Measurements from ENCODE around the gene EPHB3.

DNA sequence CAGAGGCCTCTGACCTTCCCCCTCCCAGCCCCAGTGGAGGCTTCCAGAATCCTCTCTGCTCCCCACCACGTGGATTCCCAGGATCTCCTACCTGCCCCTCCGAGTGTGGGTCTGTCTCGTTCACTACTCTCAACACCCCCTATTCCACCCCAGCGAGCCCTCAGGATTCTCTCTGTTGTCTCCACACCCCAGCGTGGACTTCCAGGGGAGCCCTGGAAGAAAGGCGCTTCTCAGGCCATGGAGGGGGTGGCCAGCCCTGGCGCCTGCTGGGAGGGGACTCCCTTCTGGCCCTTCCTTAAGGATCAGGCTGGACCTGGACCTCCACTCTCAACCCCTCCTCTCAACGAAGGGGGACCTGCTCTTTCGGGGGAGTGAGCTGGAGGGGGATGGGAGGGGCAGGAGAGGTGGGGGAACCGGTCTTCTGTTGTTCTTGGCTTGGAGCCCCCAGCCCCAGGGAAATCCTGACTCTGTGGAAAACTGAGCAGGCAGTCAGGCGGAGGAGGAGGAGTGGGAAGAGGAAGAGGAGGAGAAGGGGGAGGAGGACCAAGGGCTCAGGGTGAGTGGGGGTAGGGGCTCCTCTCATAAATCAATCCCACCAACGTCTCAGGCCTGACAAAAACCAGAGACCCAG is 32.9 kb downstream of the EPHB3 start:
- TF ChIP-seq EP300 (IDR thresholded peaks at IDR 0.05) (no peak), POLR2AphosphoS5 (IDR thresholded peaks at IDR 0.05) (no peak), POLR2A (IDR thresholded peaks at IDR 0.05) (no peak)
- TF ChIP-seq, protein P1, sequence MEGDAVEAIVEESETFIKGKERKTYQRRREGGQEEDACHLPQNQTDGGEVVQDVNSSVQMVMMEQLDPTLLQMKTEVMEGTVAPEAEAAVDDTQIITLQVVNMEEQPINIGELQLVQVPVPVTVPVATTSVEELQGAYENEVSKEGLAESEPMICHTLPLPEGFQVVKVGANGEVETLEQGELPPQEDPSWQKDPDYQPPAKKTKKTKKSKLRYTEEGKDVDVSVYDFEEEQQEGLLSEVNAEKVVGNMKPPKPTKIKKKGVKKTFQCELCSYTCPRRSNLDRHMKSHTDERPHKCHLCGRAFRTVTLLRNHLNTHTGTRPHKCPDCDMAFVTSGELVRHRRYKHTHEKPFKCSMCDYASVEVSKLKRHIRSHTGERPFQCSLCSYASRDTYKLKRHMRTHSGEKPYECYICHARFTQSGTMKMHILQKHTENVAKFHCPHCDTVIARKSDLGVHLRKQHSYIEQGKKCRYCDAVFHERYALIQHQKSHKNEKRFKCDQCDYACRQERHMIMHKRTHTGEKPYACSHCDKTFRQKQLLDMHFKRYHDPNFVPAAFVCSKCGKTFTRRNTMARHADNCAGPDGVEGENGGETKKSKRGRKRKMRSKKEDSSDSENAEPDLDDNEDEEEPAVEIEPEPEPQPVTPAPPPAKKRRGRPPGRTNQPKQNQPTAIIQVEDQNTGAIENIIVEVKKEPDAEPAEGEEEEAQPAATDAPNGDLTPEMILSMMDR (IDR thresholded peaks at IDR 0.05) = no peak
